Heart right ventricle (tissue), 16 donors: ENCODE data around the gene FIG4. TPM values are rescaled to one million over a fixed set of nuclear protein-coding genes. Genes with fewer than 3 reads are reported as not detected.

ENCODE experiments used
- ATAC-seq, 8 donors: fragments of 200-7000 bp; cut with Tn5 transposase; one replicate each; pipeline ENCODE4 v1.9.1; 2020; ENCODE audit warnings: mild to moderate bottlenecking in 8 of 8, moderate library complexity in 8 of 8, moderate number of reproducible peaks in 1 of 8
- DNase-seq, 2 donors: peaks; one replicate each; pipeline ENCODE4 v3.0.0-alpha.2; 2020
- H3K27ac ChIP-seq, 10 donors: fragments of 200-600 bp; sonication (generic) in 2 of 10; one replicate each; pipeline versions ENCODE4 v1.5.0 to v1.8.0; 2020 to 2022; ENCODE audit warnings: mild to moderate bottlenecking in 3 of 10
- H3K27me3 ChIP-seq, 7 donors: fragments of 200-600 bp; one replicate each; pipeline ENCODE4 v1.8.0; 2021 to 2022; ENCODE audit warnings: mild to moderate bottlenecking in 2 of 7
- H3K36me3 ChIP-seq, 9 donors: fragments of 200-600 bp; sonication (generic) in 1 of 9; one replicate each; pipeline versions ENCODE4 v1.5.0 to v1.8.0; 2020 to 2022; ENCODE audit warnings: mild to moderate bottlenecking in 2 of 9
- H3K4me1 ChIP-seq, 9 donors: fragments of 200-600 bp; sonication (generic) in 1 of 9; one replicate each; pipeline versions ENCODE4 v1.5.0 to v1.8.0; 2020 to 2022; ENCODE audit warnings: mild to moderate bottlenecking in 4 of 9
- H3K4me3 ChIP-seq, 10 donors: fragments of 200-600 bp; sonication (generic) in 2 of 10; one replicate each; pipeline versions ENCODE4 v1.5.0 to v1.8.0; 2020 to 2022; ENCODE audit warnings: mild to moderate bottlenecking in 7 of 10, moderate library complexity in 2 of 10
- H3K9me3 ChIP-seq, 11 donors: fragments of 200-600 bp in 10 of 11; sonication (generic) in 2 of 11; one replicate each; pipeline versions ENCODE4 v1.5.0 to v1.8.0; 2013 to 2022; ENCODE audit warnings: mild to moderate bottlenecking in 2 of 11, control low read depth in 1 of 11, moderate library complexity in 1 of 11
- CTCF ChIP-seq, 9 donors: fragments of 200-600 bp; sonication (generic) in 2 of 9; IDR thresholded peaks; one replicate each; pipeline versions ENCODE4 v1.5.0 to v1.8.0; 2021 to 2022; ENCODE audit warnings: antibody characterized with exemption in 9 of 9, mild to moderate bottlenecking in 5 of 9, moderate library complexity in 1 of 9
- WGBS, 2 donors: extraction: QIAGEN DNeasy Blood & Tissue Kit; methylation state at CpG; one replicate each; pipeline ENCODE4 v1.1.7; 2013; ENCODE audit warnings: inconsistent platforms in 1 of 2; 5-methylcytosine and 5-hydroxymethylcytosine counted together
- intact Hi-C, 10 donors: fragments of 100-400 bp; cut with DNase I; formaldehyde crosslinking; loops; one replicate each; pipeline versions ENCODE4 v1.11.1 to v1.14.2; 2022
- polyA plus RNA-seq, 2 donors: library from polyadenylated mRNA; stranded (reverse); fragments of 200-250 nt; gene quantifications; one replicate each; pipeline ENCODE4 v1.2.3, GENCODE V29; 2013
- total RNA-seq, 10 donors: library from RNA; stranded (reverse); fragmentation: NEBNext Ultra II Directional in 3 of 10; extraction: Animal tissue kit (Norgen Biotek cat#: 25700) in 3 of 10; gene quantifications; one replicate each; pipeline versions ENCODE4 v1.2.1 to v1.2.4, GENCODE V29; 2021 to 2023
- donor health status: Arrhythmogenic right ventricular cardiomyopathy.
- donor health status: ischemic (EF 13 %, LVEDD 7.1; RV severe dilation, severe dysfunction).
- donor health status: healthy with polysubstance abuse.
- donor health status: DM: no; HTN: yes; CAD: no.
- donor health status: DM: no; HTN: no; CAD: no.
- donor health status: ischemic (EF 25% LVEDD 6.9; RV normal size, moderate dysfunction).
- donor health status: ischemic (EF 25% LVEDD 5.7; RV mildly dilated, moderate dysfunction).
- donor health status: healthy.
- donor health status: DM: yes; HTN: yes; CAD: no.
- donor health status: Ischemic cardiomyopathy.
- donor health status: ischemic (EF 35%, LVEDD 5.7; RV mildly dilated, moderate dysfunction).
- donor health status: nonischemic (EF 11% LVEDD 7.7; RV severe dilation, severe dysfunction).
- donor health status: DM: yes; HTN: yes; CAD: no.
- donor health status: PGD.
- donor health status: ischemic (EF 29% LVEDD 5.4; RV normal size, mild dysfunction).
- donor health status: nonischemic (EF 23%, LVEDD 6.1; RV moderate dilation, normal function).

FIG4 gene
- total and polyA plus RNA-seq, 12 donors = 5.1 to 13.1 (median 9.2) TPM

GRCh38 chr6:109861946-109862345 is 170.8 kb downstream of the FIG4 start:
- H3K9me3 ChIP-seq = peaks cover 0 to 15% (median 3%) of the 10 kb centered on the region in 11 donors
- intact Hi-C loops = no loop called here
- DNase-seq (no peak), ATAC-seq (no peak)
- no peaks in the 10 kb centered on the region for H3K36me3 ChIP-seq
- H3K27ac ChIP-seq = no peak overlapping the region
- no peak overlapping the region for H3K4me3 ChIP-seq
- H3K27me3 ChIP-seq = no peaks in the 10 kb centered on the region
- peaks cover 0 to 2% (median 0%) of the 10 kb centered on the region in 9 donors for H3K4me1 ChIP-seq
- TF ChIP-seq CTCF (IDR thresholded peaks at IDR 0.05) = no peak

GRCh38 chr6:109864050-109864449 is 173.0 kb downstream of the FIG4 start:
- H3K27me3 ChIP-seq = no peaks in the 10 kb centered on the region
- 87 to 100% methylated on average over 2 of the region's 2 CpGs for WGBS, 2 donors
- intact Hi-C loops = no loop called here
- DNase-seq = no peak
- H3K27ac ChIP-seq = no peak overlapping the region
- no peaks in the 10 kb centered on the region for H3K36me3 ChIP-seq
- H3K9me3 ChIP-seq = peaks cover 0 to 15% (median 3%) of the 10 kb centered on the region in 11 donors
- ATAC-seq = no peak
- H3K4me3 ChIP-seq = no peak overlapping the region
- no peak for TF ChIP-seq CTCF (IDR thresholded peaks at IDR 0.05)
- H3K4me1 ChIP-seq = peaks cover 0 to 17% (median 9%) of the 10 kb centered on the region in 9 donors

GRCh38 chr6:109865968-109866367 is 174.9 kb downstream of the FIG4 start:
- intact Hi-C loops = no loop called here
- no peak for TF ChIP-seq CTCF (IDR thresholded peaks at IDR 0.05)
- no peak for DNase-seq
- ATAC-seq = no peak
- WGBS, 2 donors = 56 to 78% methylated on average over 4 of the region's 4 CpGs
- Histone ChIP-seq H3K27me3 (no peaks in the 10 kb centered on the region), H3K9me3 (peaks cover 0 to 15% (median 3%) of the 10 kb centered on the region in 11 donors), H3K36me3 (no peaks in the 10 kb centered on the region), H3K4me1 (peaks cover 0 to 17% (median 9%) of the 10 kb centered on the region in 9 donors), H3K27ac (no peak overlapping the region), H3K4me3 (no peak overlapping the region)

- WGBS, 2 donors = 26 to 29% methylated on average over 7 of the region's 7 CpGs
- peak in 5 of 8 donors; percentile 38 to 77 (median 60) for ATAC-seq
- H3K27ac ChIP-seq = no peak overlapping the region
Measured at GRCh38 chr6:109867009-109867969, 176.2 kb downstream of the FIG4 start.

More at GRCh38 chr6:109867009-109867969, 176.2 kb downstream of the FIG4 start:
- H3K27me3 ChIP-seq = no peaks in the 10 kb centered on the region
- intact Hi-C loops = no loop called here
- no peak for TF ChIP-seq CTCF (IDR thresholded peaks at IDR 0.05)
- H3K4me1 ChIP-seq = peaks cover 0 to 17% (median 9%) of the 10 kb centered on the region in 9 donors
- peak; percentile 13 to 53 for DNase-seq
- peaks cover 0 to 6% (median 0%) of the 10 kb centered on the region in 11 donors for H3K9me3 ChIP-seq
- no peak overlapping the region for H3K4me3 ChIP-seq
- no peaks in the 10 kb centered on the region for H3K36me3 ChIP-seq
